Measurements from ENCODE around the gene GCLC.
"Not testable (repeated sequence)": the region's sequence is repeated elsewhere in the genome, so short reads cannot be mapped to it uniquely, and the experiment has no call there.

Gene GCLC

DNA sequence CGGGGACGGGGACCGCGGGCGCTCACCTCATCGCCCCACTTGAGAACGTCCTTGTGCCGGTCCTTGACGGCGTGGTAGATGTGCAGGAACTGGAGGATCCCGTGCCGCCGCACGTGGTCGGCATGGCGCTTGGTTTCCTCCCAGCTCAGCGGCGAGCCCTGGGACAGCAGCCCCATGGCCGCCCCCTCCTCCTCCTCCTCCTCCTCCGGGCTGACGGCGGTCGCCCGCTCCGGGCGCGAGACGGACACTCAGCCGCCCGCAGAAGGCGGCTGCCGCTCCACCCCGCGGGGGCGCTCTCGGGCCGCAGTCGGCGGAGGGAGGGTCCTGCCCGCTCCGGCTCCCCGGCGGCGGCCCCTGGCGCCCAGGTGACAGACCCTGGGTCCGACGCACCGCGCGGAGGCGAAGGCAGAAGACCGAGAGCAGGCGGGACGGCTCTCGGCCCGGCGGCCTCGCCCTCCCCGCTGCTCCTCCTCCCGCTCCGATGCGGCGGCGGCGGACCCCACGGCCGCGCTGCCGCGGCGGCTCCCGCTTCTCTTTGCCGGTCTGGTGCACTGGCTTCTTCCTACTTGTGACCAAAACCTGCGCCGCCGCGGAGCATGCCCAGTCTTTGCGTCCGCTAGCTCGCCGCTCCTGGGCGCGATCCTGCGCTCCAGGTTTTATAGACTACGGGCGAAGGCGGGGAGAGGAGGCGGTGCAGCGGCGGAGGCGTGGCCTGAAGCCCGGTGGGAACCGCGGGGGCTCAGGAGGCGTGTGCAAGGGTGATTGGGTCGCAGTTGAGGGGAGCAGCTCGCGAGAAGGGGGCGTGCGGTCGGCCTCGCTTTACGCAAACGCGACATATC, at the start of gene GCLC:
Gene GCLC (minus strand): TSS at position 632 of the 839 bp plus-strand sequence. CDS start 456 bp downstream, at position 176.
- DNase-seq: peak; percentile 93

DNA sequence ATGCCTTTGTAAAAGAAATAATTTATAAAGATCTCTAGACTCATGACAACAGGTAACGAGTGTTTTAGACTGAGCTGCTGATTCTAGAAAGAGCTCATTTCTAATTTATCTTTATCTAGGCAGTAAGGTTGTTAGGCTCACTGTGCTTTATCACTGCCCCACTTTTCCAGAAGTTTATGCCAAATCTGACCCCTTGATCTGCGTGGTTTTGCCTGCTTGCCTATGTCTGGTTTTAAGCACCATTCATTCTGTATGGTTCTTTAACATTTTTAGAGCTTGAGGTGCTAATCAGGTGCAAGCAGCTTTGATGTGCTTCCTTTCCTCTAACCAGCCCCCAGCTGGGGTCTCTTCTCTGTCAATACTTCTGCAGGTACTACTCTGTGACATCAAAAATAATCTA, 49.7 kb upstream of the GCLC start:
- no peak for DNase-seq

DNA sequence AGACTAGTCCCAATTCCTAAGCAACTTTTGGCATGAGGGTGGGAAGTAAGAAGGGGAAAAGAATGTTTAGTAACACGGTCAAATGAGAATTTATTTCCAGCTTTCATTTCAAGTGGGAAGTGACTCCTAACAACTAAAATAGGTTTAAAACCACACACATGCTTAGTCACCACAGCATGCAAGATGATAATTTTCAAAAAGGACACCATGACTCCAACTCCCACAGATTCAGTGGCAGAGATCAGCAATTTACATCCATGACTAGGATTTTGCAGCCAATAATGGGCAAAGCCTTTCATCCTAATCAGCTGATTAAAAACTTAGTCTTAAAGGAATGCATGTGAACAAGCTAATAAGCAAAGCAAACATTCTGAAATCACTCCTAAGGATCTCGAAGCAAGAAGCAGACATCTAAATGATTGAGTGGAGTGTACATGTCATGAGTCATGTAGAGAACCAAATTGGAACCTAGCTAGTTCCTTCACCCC, 48.1 kb upstream of the GCLC start:
- DNase-seq: no peak

DNA sequence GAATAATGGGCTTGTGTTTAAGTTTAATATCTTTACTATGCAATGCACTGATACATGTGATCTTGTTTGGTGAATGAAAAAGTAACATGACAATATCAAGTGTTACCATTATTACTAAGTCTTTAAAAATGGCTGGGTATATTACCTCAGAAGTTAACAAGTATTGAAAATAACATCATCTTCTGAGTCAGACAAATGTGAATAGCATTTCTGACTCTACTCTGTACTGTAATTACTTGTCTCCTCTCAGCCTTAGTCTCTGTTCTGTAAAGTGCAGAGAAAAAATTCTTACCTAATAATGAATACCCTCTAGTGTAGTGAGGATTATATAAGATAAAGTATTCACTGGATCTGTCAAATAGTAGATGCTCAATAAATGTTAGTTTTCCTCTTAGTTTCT, 47.0 kb upstream of the GCLC start:
- DNase-seq: no peak

DNA sequence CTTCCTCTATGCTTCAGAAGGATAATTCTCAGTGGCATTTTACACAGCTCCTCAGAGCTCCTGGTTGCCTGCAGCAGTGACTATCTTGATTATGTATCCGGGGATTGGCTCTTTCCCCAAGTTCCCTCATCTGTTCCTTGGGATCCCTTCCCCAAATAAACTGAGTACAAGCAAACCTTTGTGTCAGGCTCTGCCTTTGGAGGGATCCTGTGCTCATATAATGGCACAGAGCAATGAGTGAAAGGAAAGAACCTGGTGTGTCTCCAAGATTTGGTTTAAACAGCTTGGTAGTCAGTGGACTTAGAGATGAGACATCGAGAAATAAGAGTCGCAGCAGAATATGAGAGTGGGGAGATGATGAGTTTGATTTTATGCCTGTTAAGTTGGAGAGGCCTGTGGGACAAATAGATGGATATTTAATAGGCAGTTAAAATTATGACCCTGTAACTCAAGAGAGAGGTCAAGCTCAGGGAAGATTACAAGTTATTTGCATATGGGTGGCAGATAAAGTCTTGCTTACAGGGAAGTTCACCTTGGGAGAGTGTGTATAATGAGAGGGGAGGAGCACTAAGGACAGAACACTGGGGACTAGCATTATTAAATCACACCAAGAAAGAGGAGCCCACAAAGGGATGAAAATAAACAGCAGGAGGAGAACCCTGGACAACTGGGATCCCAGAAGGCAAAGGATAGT, 44.1 kb upstream of the GCLC start:
- no peak for DNase-seq

DNA sequence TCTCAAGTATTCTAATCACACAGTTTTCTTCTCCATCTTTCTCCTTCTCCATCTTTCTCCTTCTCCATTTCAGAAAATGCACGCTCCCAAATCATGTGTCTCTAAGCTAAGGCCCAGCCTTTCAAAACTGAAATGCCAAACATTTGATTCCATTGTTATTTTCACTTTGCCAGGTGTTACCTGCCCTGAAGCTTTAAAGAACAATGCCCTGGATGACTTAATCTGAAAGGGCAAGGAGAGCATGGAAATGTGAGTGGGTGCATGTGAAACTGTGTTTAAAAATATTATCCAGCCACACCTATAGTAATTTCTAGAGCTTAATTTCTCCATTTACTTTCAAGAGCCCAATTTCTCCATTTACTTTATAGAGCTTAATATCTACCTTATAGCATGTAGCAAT, 42.4 kb upstream of the GCLC start:
- no peak for DNase-seq

DNA sequence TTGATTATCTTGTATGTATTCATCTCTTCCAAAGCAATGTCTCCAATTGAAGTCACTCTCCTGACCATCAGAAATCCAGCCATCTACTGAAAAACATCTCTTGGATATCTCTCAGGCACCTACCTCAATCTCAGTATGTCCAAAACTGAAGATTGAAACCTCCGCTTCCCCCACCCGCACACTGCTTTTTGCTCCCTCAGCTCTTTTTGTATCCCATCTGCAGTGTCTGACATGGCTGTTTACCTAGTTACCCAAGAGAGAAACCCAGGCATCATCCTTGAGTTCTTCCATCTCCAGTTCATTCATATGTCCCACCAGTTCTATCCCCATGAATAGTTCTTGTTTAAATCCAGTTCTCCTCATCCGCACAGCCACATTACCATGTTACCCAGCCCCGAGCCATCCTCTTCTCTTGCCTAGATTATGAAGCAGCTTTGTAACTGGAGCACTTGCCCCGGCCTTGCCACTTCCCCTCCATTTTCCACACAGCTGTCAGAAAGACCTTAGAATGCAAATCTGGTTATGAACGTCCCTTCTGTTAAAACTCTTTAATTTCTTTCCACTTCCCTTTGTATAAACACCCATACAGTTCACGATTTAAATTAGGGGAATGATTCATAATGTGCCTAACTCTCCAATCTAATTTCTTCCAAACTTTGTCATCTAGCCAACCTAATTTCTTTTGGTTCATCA, 40.5 kb upstream of the GCLC start:
- no peak for DNase-seq

DNA sequence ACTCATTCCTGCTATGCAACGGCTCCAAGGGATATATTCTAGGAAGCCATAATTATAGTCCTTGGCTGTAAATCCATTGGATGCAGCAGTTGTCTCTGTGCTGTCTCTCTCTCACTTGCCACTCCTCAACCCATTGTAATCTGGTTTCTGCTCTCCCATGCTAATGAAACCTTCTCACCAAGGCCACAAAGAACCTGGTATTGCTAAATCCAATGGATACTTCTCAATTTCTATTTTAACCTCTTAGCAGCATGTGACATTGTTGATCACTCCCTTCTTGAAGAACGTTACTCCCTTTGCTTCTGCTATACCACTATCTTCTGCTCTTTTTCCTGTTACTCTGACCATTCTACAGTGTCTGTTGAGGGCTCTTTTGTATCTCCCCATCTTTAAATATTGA, 39.8 kb upstream of the GCLC start:
- DNase-seq: no peak

DNA sequence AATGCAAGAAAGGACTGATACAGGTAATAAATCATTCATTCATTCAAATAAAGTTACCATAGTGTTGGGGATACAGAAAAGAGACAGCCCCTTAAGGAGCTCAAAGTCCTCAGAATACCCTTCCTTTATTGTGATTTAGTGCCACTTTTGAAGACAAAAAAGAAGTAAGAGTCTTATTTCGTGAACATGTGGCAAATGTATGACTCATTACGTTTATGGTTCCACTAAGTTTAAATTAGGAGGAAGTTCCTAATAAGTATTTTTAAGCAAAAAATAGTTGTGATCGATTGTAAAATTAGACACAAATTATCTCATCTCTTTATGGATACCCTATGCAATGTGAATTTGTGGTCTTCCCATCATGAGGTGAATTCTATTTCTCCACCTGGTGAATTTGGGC, 38.5 kb upstream of the GCLC start:
- no peak for DNase-seq

DNA sequence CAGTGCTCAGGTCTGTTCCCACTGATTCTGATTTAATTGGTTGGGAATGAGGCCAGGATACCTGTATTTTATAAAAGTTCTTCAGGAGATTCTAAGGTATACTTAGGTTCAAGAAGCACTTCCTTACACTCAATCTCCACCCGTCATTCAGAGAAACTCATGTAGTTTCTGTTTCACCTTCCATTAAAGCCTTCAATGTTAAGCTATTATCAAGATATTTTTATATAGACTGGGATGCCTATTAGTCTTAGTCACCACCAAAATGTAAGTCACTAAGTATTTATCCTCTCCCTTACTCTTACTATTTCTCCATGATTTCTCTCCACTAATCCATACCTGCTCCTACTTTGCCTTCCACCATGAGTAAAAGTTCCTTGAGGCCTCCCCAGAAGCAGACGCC, 38.1 kb upstream of the GCLC start:
- DNase-seq: no peak

DNA sequence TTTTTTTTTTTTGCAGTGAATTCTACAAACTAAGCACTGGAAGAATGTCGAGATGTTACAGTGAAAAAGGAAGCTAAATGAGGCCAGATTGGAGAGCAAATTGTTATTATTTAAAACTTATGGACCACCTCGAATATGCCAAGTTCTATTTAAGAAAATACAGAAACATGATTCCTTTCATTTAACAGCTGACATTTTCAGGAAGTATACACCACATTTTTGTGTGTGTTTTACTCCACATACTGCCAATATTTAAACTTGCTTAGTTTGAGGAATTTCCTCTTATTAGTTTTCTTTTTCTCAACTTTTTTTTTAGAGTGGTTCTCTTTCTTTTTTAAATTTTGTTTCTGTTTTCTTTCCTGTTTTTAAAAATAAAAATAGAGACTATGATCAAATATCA, 37.0 kb upstream of the GCLC start:
- no peak for DNase-seq

DNA sequence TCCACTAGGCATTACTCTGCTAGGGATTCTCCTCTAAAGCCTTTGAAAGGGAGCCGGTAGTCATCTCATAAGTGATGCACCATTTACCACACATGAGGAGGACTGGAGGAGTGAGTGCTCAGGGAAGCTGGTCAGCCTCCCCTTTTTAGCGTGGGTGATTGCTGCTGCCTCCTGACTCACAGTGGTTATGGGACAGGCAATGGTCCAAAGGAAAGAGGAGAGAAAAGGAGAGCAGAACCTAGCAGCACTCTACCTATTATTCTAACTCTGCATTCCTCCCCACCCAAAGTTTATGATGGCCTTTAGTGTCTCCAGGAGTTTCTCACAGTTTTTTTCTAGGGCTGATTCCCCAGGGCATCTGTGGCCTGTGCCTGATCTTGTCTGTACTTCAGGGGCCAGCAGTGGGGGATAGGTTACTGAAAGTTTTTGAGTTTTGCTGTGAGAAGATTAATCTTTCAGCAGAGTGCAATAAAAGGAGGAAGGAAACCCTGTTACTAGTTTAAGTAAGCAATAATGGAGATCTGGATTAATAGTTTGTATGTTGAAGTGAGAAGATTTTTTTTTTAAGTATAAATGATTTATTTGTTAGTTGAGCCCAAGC, 36.4 kb upstream of the GCLC start:
- DNase-seq: no peak

DNA sequence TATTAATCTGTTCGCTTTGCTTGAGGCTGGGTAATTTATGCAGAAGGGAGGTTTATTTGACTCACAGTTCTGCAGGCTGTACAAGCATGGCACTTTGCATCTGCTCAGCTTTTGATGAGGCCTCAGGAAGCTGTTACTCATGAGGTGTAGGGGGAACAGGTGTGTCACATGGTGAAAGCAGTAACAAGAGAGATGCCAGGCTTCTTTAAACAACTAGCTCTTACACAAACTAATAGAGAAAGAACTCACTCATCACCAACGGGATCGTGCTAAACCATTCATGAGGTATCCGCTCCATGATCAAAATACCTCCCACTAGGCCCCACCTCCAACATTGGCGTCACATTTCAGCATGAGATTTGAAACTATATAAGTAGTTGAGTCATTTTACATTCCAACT, 34.4 kb upstream of the GCLC start:
- no peak for DNase-seq

DNA sequence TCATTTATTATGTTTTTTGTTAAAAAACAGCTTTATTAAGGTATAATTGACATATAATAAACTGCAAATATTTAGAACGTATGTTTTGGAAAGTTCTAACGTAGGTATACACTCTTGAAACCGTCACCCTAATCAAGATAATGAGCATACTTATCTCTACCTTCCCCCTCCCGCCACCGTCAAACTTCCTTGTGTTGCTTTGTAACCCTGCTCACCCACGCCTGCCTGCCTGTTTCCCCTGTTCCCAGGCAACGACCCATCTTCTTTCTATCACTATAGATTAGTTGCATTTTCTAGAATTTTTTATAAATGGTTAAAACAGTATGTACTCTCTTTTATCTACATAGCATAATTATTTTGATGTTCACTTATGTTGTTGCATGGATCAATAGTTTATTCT, 33.5 kb upstream of the GCLC start:
- DNase-seq: no peak

DNA sequence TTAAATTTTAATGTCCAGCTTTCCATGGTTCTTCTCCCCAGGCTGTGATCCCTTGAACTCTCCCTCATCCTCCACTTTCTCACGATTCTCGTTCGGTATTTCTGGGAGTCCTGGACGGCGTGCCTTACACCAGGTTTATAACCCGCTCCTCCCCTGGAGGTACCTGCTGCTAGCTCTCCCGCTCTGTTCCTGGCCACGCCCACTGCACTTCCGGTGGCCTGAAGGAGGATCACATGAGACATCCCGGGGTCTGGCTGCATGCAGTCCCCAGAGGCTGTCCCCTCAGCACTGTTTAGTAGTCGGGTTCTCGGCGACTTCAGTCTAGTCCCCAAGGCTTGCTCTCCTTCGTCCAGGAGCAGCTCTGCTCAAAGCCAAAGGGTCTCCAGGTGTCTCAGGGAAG, 28.4 kb upstream of the GCLC start:
- no peak for DNase-seq

DNA sequence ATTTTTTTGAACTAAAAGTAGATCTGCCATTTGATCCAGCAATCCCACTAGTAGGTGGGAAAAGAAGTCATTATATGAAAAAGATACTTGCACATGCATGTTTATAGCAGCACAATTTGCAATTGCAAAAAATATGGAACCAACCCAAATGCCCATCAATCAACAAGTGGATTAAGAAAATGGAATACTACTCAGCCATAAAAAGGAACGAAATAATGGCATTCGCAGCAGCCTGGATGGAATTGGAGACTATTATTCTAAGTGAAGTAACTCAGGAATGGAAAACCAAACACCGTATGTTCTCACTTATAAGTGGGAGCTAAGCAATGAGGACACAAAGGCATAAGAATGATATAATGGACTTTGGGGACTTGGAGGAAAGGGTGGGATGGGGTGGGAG, 27.5 kb upstream of the GCLC start:
- not testable (repeated sequence) for DNase-seq

DNA sequence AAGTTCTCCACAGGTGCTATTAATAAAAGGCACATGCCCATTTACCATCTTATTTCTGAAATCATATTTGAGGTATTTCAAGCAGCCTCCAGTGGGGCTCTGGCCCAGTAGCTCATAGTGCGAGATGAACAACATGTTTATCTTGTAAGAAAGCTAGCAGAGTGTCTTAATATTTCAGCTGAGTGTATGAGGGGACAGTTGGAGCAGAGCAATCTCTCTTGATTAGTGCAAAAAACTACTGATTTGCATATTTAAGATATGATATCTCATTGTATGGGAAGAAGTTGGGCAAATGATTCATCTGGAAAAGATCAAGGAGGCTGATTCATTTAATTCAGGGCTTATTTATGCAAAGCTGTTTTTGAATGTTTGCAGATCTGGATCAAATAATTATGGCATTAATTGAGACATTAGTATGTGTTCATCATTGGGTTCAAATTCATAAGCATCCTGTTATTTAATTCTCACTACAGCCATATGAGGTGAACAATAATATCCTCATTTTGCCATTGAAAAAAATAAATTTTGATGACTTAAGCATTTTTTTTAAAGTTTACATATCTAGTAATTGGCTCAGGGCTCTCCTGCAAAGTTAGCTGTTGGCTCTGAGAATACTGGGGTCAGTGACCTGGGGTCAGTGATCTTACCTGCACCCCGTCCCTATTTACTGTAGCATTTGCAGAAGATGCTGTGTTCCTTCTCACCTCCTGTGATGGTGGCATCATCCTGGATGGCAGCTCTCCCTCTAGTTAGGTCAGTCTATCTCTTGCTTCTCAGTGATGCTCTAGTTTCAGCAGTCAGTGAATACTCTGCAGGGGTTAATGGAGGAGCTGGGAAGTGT, 24.1 kb upstream of the GCLC start:
- no peak for DNase-seq

DNA sequence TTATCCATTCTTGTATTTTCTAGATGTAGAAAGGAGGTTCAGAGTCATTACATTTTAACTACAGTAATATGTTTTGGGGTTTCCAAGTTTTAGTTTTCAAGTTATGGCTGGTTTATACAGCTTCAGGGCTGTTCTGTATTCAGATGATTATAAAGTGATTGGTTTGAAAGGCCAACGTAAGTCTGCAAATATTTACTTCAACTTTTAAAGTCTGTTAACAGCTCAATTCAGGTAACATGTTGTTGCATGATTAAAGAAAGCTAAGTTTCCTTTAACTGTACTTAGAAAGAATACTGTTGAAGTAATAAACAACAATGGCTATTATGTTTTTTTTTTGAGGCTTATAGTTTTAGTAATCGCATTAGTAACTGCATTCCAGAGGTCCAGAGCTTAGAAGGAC, 22.8 kb upstream of the GCLC start:
- DNase-seq: no peak

DNA sequence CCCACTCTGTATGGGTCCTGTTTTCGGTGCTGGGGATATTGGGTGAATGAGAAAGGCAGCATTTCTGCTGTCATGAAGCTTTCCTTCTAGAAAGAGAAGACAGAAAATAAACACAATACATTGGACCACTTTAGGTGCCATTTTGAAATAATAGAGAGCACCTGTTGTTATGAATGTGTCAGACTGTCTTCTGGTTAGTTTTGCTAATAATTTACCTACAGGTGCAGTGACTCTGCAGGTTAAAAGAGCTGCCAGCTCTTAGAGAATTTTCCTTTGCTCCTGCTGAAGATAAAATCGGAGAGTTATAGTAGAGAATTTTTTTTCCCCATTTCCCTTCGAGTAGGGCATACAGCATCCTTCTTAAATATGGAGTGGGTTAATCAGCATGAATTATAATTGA, 21.9 kb upstream of the GCLC start:
- DNase-seq: no peak

DNA sequence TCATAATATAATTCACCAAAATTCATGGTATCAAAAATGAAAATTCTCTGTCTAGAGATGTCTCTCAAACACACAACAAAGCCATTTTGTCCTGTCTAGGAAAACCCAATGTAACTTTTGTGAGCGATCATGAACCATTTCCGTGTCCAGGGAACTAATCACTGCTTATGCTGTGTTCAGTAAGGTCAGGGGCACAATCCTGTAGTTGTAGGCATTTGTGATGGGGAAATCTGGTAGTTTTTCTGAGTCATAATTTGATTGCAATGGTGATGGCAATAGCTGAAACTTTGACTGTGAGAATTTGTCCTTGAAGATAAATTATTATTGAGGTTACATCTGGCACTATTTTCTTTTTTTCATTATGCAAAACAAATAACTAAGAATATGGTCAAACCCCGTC, 21.0 kb upstream of the GCLC start:
- DNase-seq: no peak

DNA sequence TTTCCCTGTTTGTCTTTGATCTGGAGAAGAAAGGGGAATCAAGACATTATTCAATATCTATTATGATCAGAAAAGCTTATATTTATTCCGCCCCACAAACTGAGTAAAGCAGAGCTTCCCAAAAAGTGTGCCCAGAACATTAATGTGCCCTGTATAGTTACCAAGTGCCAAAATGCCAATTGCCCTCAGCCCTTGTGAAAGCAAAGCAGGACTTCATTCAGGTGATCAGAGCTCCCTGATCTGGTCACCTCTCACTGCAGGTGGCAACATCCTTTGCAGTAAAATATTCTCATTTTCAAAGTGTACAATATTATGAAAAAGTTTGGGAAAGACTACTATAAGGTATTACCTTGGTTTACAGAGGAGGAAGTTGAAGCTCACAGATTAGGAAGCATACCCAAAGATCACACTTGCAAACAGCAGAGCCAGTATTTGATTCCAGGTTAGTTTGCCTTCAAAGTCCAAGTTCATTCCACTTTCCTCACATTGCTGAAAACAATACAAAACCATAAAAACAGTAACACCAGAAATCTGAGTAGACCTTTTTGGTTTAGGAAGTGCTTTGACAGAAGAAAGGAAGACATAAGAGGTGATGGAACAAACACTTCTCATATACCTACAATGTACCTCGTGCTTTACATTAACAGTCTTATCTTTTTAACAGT, 19.6 kb upstream of the GCLC start:
- DNase-seq: no peak
